ENCODE results near the gene GNL3.

The GNL3 gene

GRCh38 chr3:52688266-52688665 lies 2.4 kb downstream of the GNL3 start:
- no peak for DNase-seq (ENCODE audit: extremely low read depth, low read depth)
- TF ChIP-seq CTCF (IDR thresholded peaks at IDR 0.05; ENCODE audit: low read depth, low read length): no peak

DNA sequence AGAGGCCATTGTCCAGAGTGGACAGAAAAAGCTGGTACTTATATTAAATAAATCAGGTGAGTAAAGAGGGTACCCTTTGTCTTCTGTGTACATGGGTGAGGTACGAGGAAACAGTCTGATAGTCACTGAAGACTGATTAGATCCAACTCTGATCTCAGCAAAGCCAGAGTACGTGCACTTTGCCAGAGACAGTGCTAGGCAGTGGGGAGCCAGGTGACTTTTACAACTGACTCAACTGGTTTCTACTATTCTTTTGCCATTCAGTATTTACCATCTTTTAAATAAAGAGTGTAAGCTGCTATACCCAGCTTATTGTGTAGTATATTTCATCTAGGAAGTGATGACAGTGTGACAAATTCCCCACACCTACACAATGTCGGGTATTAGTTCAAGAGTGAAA lies 3.3 kb downstream of the GNL3 start:
- DNase-seq (ENCODE audit: extremely low read depth, low read depth): no peak
- no peak for TF ChIP-seq CTCF (IDR thresholded peaks at IDR 0.05; ENCODE audit: low read depth, low read length)

- TF ChIP-seq CTCF (IDR thresholded peaks at IDR 0.05; ENCODE audit: low read depth, low read length): no peak
- DNase-seq (ENCODE audit: extremely low read depth, low read depth): no peak
Measured at GRCh38 chr3:52690560-52690959, 4.7 kb downstream of the GNL3 start.

DNA sequence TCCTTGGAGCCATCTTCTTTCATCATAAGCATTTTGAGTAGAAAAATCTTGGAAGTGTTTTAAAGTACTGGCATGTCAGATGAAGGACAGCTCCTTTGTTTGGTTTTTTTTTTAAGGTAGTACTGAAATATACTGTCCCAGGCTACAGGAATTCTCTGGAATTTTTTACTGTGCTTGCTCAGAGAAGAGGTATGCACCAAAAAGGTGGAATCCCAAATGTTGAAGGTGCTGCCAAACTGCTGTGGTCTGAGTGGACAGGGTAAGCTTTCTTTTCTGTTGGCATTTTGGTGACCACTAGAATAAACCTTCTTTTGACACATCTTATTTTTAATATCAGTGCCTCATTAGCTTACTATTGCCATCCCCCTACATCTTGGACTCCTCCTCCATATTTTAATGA lies 7.2 kb downstream of the GNL3 start:
- DNase-seq (ENCODE audit: extremely low read depth, low read depth): no peak
- no peak for TF ChIP-seq CTCF (IDR thresholded peaks at IDR 0.05; ENCODE audit: low read depth, low read length)

GRCh38 chr3:52694528-52695189 lies 8.8 kb downstream of the GNL3 start:
- no peak for TF ChIP-seq CTCF (IDR thresholded peaks at IDR 0.05; ENCODE audit: low read depth, low read length)
- DNase-seq (ENCODE audit: extremely low read depth, low read depth): no peak

DNA sequence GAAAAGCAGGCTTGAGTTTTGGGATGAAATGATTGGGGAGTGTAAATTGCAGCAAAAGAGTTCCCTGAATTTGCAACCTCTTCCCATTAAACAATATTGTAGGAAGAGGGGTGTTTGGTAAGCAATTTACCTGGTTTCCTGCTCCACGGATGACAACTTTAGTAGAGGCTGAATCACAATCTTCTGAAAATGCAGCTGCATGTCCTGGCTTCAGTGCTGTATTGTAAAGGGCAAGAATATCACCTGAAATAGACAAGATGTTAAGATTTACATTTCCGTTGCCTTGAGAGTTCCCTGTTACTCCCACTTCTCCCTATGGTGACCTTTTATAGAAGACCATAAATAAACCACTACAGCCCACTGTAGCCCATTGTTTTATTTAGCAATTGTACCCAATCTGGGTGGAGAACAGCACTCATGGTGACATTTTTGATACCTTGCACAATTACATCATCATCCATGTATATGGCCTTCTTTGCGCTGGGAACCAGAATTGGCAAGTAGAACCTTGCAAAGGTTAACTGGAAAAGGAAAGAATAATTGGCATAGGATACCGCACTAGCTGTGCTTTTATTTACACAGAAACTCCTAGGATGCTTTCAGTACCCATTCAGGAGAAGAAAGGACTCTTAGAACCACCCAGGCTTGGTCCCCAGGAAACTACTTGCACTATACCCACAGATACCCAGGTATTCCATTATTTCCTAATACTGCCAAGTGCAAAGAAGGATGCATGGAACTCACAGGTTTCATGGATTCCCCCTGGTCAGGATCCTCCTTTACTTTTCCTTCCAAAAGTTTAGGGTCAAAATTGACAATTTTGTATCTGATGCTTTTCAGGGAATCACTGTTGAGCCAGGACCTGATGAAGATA lies 10.2 kb downstream of the GNL3 start:
- TF ChIP-seq CTCF (IDR thresholded peaks at IDR 0.05; ENCODE audit: low read depth, low read length): no peak
- DNase-seq (ENCODE audit: extremely low read depth, low read depth): no peak

All from AG09319 (cell line).